ENCODE data around the gene ORAI3. TPM values are rescaled to one million over a fixed set of nuclear protein-coding genes. Genes with fewer than 3 reads are reported as not detected.

ORAI3 gene
- total and polyA plus RNA-seq, 2 experiments from 2014 or later = 31.6 to 36.1 TPM

DNA sequence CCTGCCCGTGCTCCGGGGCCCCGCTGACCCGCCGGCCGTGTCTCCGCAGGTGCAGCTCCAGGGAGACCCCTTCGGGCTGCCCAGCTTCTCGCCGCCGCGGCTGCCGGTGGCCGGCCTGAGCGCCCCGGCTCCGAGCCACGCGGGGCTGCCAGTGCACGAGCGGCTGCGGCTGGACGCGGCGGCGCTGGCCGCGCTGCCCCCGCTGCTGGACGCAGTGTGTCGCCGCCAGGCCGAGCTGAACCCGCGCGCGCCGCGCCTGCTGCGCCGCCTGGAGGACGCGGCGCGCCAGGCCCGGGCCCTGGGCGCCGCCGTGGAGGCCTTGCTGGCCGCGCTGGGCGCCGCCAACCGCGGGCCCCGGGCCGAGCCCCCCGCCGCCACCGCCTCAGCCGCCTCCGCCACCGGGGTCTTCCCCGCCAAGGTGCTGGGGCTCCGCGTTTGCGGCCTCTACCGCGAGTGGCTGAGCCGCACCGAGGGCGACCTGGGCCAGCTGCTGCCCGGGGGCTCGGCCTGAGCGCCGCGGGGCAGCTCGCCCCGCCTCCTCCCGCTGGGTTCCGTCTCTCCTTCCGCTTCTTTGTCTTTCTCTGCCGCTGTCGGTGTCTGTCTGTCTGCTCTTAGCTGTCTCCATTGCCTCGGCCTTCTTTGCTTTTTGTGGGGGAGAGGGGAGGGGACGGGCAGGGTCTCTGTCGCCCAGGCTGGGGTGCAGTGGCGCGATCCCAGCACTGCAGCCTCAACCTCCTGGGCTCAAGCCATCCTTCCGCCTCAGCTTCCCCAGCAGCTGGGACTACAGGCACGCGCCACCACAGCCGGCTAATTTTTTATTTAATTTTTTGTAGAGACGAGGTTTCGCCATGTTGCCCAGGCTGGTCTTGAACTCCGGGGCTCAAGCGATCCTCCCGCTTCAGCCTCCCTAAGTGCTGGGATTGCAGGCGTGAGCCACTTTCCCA lies 46.6 kb upstream of the ORAI3 start:
- H3K36me3 ChIP-seq (ENCODE audit: low read depth) = no peaks in the 10 kb centered on the region
- no peaks in the 10 kb centered on the region for H3K9me3 ChIP-seq (ENCODE audit: low read depth)
- peaks cover 3% of the 10 kb centered on the region for H3K4me1 ChIP-seq (ENCODE audit: insufficient read depth)
- no peaks in the 10 kb centered on the region for H3K27me3 ChIP-seq (replicated peaks; ENCODE audit: insufficient read depth)
- no peaks in the 10 kb centered on the region for H4K20me1 ChIP-seq (ENCODE audit: insufficient read depth)
- H3K27ac ChIP-seq = peak overlapping the region; percentile 68
- DNase-seq = peak; percentile 92
- H3K9ac ChIP-seq = peak overlapping the region; percentile 83
- peak overlapping the region; percentile 89 for H3K4me2 ChIP-seq (ENCODE audit: unreplicated experiment)
- H2AFZ ChIP-seq = peak overlapping the region; percentile 95
- H3K79me2 ChIP-seq (ENCODE audit: insufficient read depth) = no peaks in the 10 kb centered on the region
- 8 to 11% methylated on average over 50 to 73 of the region's 99 CpGs for WGBS, 2 experiments (ENCODE audit: low coverage in 1 of 2, low lambda C conversion rate in 2 of 2, missing lambda C conversion rate in 2 of 2)
- in situ Hi-C loops (cut with MboI) = no loop called here
- H3K4me3 ChIP-seq = peak overlapping the region; percentile 74
- H3F3A ChIP-seq (ENCODE audit: insufficient read depth) = peaks cover 11% of the 10 kb centered on the region; the same call in 1 of the 2 replicates
- TF ChIP-seq EZH2 (IDR thresholded peaks at IDR 0.05; ENCODE audit: insufficient read depth, poor library complexity, severe bottlenecking) = no peak
- no peak for TF ChIP-seq EZH2phosphoT487 (IDR thresholded peaks at IDR 0.05; ENCODE audit: insufficient read depth, low read depth)
- H3K9me2 ChIP-seq (ENCODE audit: insufficient read depth) = no peaks in the 10 kb centered on the region

DNA sequence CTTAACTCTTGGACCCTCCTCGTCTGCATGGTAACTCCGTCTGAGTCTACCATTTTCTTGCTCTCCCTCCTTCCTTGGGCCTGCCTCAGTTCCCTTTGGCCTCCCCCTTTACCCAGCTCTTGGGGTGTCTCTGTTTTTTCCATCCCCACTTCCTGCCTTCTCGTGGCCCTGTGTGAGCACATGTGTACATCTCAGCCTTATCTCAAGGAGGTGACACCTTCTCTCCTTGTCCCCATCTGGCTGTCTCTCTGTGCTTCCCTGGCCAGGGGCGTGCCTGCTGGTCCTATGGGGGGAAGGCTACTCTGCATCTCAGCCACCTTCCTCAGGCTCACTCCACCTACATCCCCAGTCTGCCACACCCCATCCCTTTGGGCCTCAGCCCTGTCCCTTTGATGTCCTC lies 45.9 kb upstream of the ORAI3 start:
- 63 to 74% methylated on average over 4 of the region's 4 CpGs for WGBS, 2 experiments (ENCODE audit: low coverage in 1 of 2, low lambda C conversion rate in 2 of 2, missing lambda C conversion rate in 2 of 2)
- no peaks in the 10 kb centered on the region; the same call in 1 of the 2 replicates for H3K4me1 ChIP-seq (ENCODE audit: insufficient read depth)
- H4K20me1 ChIP-seq (ENCODE audit: insufficient read depth) = no peaks in the 10 kb centered on the region
- H3K9me2 ChIP-seq (ENCODE audit: insufficient read depth) = no peaks in the 10 kb centered on the region
- no peaks in the 10 kb centered on the region for H3K79me2 ChIP-seq (ENCODE audit: insufficient read depth)
- H2AFZ ChIP-seq = peak overlapping the region; percentile 95
- TF ChIP-seq EZH2 (IDR thresholded peaks at IDR 0.05; ENCODE audit: insufficient read depth, poor library complexity, severe bottlenecking) = no peak
- no peak for TF ChIP-seq EZH2phosphoT487 (IDR thresholded peaks at IDR 0.05; ENCODE audit: insufficient read depth, low read depth)
- no peaks in the 10 kb centered on the region for H3K9me3 ChIP-seq (ENCODE audit: low read depth)
- peak overlapping the region; percentile 68; the same call in 1 of the 2 replicates for H3K27ac ChIP-seq
- H3K4me3 ChIP-seq = peak overlapping the region; percentile 74; the same call in 1 of the 2 replicates
- peak overlapping the region; percentile 83; the same call in 1 of the 2 replicates for H3K9ac ChIP-seq
- no peak for DNase-seq
- H3K27me3 ChIP-seq (replicated peaks; ENCODE audit: insufficient read depth) = no peaks in the 10 kb centered on the region
- H3K4me2 ChIP-seq (ENCODE audit: unreplicated experiment) = peak overlapping the region; percentile 89
- H3F3A ChIP-seq (ENCODE audit: insufficient read depth) = peaks cover 11% of the 10 kb centered on the region; the same call in 1 of the 2 replicates
- no peaks in the 10 kb centered on the region for H3K36me3 ChIP-seq (ENCODE audit: low read depth)
- in situ Hi-C loops (cut with MboI) = no loop called here

DNA sequence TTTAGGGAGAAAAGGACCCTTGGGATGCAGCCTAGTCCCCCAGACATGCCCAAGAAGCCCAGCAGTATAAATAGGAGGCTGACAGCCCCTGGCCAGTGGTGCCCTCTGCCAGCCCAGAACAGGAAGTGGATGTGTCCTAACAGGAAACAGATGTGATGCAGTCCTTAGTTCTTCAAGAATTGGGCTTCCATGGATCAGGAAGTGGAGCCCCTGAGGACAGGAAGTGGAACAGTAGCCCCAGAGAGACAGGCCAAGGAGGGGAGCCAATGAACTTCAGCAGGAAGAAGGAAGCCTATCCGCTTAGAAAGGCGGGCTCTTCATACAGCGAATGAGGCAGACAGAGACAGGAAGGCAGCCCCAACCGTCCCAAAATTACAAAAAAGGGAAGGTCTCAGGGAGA lies 45.3 kb upstream of the ORAI3 start:
- DNase-seq = peak; percentile 39
- H3K4me2 ChIP-seq (ENCODE audit: unreplicated experiment) = no peak overlapping the region
- H2AFZ ChIP-seq = peak overlapping the region; percentile 64
- no peaks in the 10 kb centered on the region for H3K9me3 ChIP-seq (ENCODE audit: low read depth)
- no peaks in the 10 kb centered on the region for H3K79me2 ChIP-seq (ENCODE audit: insufficient read depth)
- H3K4me3 ChIP-seq = no peak overlapping the region
- WGBS, 2 experiments (ENCODE audit: low coverage in 1 of 2, low lambda C conversion rate in 2 of 2, missing lambda C conversion rate in 2 of 2) = 74 to 91% methylated on average over 4 of the region's 4 CpGs
- H3F3A ChIP-seq (ENCODE audit: insufficient read depth) = peaks cover 11% of the 10 kb centered on the region; the same call in 1 of the 2 replicates
- H3K4me1 ChIP-seq (ENCODE audit: insufficient read depth) = no peaks in the 10 kb centered on the region; the same call in 1 of the 2 replicates
- H3K27ac ChIP-seq = no peak overlapping the region
- in situ Hi-C loops (cut with MboI) = no loop called here
- no peaks in the 10 kb centered on the region for H4K20me1 ChIP-seq (ENCODE audit: insufficient read depth)
- H3K9me2 ChIP-seq (ENCODE audit: insufficient read depth) = no peaks in the 10 kb centered on the region
- TF ChIP-seq EZH2phosphoT487 (IDR thresholded peaks at IDR 0.05; ENCODE audit: insufficient read depth, low read depth) (no peak), EZH2 (IDR thresholded peaks at IDR 0.05; ENCODE audit: insufficient read depth, poor library complexity, severe bottlenecking) (no peak)
- H3K9ac ChIP-seq = no peak overlapping the region
- no peaks in the 10 kb centered on the region for H3K36me3 ChIP-seq (ENCODE audit: low read depth)
- H3K27me3 ChIP-seq (replicated peaks; ENCODE audit: insufficient read depth) = no peaks in the 10 kb centered on the region

DNA sequence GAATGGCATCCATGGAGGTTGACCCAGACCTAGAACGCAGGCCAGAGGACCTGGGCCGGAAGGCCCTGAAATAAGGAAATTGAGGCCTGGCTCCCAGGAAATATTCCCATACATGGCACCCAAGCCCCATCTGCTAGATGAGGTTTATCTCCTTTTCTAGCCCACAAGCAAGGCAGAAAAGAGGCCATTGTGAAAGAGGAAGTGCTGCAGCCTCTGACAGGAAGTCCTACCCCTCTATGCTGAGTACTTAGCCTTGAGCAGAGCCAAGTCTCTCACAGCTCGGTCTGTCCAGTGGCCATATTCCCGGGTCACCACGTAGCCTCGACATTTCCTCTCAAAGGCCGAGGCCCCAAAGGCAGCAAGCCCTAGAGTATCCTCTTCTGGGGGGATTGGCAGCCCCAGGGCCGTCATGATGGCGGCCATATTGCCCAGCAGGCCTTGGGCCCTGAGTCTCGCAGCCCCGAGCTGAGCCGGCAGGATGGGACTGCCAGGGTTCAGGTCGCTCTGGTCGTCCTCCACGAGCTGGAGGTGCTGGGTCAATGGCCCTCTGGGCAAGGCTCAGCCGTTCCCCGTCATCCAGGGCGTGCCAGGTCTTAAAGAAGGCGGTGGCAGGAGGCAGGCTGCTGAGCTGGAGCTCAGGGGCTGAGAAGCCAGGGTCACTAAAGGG lies 44.6 kb upstream of the ORAI3 start:
- Histone ChIP-seq H3K4me2 (ENCODE audit: unreplicated experiment) (no peak overlapping the region), H4K20me1 (ENCODE audit: insufficient read depth) (no peaks in the 10 kb centered on the region), H3K27me3 (replicated peaks; ENCODE audit: insufficient read depth) (no peaks in the 10 kb centered on the region), H3K27ac (no peak overlapping the region), H3K4me3 (no peak overlapping the region), H3K4me1 (ENCODE audit: insufficient read depth) (no peaks in the 10 kb centered on the region; the same call in 1 of the 2 replicates), H3F3A (ENCODE audit: insufficient read depth) (peaks cover 11% of the 10 kb centered on the region; the same call in 1 of the 2 replicates), H3K9ac (no peak overlapping the region), H3K9me2 (ENCODE audit: insufficient read depth) (no peaks in the 10 kb centered on the region), H3K9me3 (ENCODE audit: low read depth) (no peaks in the 10 kb centered on the region), H3K79me2 (ENCODE audit: insufficient read depth) (no peaks in the 10 kb centered on the region), H2AFZ (no peak overlapping the region), H3K36me3 (ENCODE audit: low read depth) (no peaks in the 10 kb centered on the region)
- no peak for TF ChIP-seq EZH2 (IDR thresholded peaks at IDR 0.05; ENCODE audit: insufficient read depth, poor library complexity, severe bottlenecking)
- TF ChIP-seq EZH2phosphoT487 (IDR thresholded peaks at IDR 0.05; ENCODE audit: insufficient read depth, low read depth) = no peak
- in situ Hi-C loops (cut with MboI) = no loop called here
- no peak for DNase-seq
- 97 to 99% methylated on average over 18 to 19 of the region's 19 CpGs for WGBS, 2 experiments (ENCODE audit: low coverage in 1 of 2, low lambda C conversion rate in 2 of 2, missing lambda C conversion rate in 2 of 2)

All from GM23248 (cell line).